Measurements from ENCODE around the gene MAPK11.

MAPK11 gene

GRCh38 chr22:50269970-50270665 is at the start of gene MAPK11:
MAPK11 (minus strand) TSS chr22:50270380; CDS start chr22:50270292, 88 bp downstream.
- CTCF ChIA-PET: interaction anchor here (1.4 kb wide), 1 partner anchor 256 kb away, joined by 3 read pairs; the partner anchor contains the start of gene SCO2

GRCh38 chr22:50319503-50319951 is 49.3 kb upstream of the MAPK11 start:
- TF ChIP-seq CTCF (IDR thresholded peaks at IDR 0.05; ENCODE audit: control extremely low read depth, extremely low read depth, low read depth, missing control alignments): no peak
- POLR2A ChIA-PET: no interaction called here
- DNase-seq (ENCODE audit: extremely low spot score): no peak
- CTCF ChIA-PET: interaction anchor here (1.8 to 11.2 kb wide), 2 partner anchors 23 to 43 kb away, joined by 6 to 96 read pairs; no protein-coding TSS in a partner anchor

More at GRCh38 chr22:50269970-50270665, at the start of gene MAPK11:
- DNase-seq (ENCODE audit: extremely low spot score): peak; percentile 78
- POLR2A ChIA-PET: no interaction called here
- no peak for TF ChIP-seq CTCF (IDR thresholded peaks at IDR 0.05; ENCODE audit: control extremely low read depth, extremely low read depth, low read depth, missing control alignments)

GRCh38 chr22:50318698-50319411 is 48.7 kb upstream of the MAPK11 start:
- no peak for TF ChIP-seq CTCF (IDR thresholded peaks at IDR 0.05; ENCODE audit: control extremely low read depth, extremely low read depth, low read depth, missing control alignments)
- POLR2A ChIA-PET: no interaction called here
- no peak for DNase-seq (ENCODE audit: extremely low spot score)
- CTCF ChIA-PET: interaction anchor here (3.0 to 11.2 kb wide), 2 partner anchors 8 to 43 kb away, joined by 16 to 96 read pairs; partner anchors contain the start of gene DENND6B

GRCh38 chr22:50318356-50318697 is 48.1 kb upstream of the MAPK11 start:
- no peak for TF ChIP-seq CTCF (IDR thresholded peaks at IDR 0.05; ENCODE audit: control extremely low read depth, extremely low read depth, low read depth, missing control alignments)
- ChIA-PET POLR2A (no interaction called here), CTCF (interaction anchor here (3.0 to 11.2 kb wide), 2 partner anchors 8 to 42 kb away, joined by 16 to 96 read pairs; partner anchors contain the start of gene DENND6B)
- DNase-seq (ENCODE audit: extremely low spot score): no peak

GRCh38 chr22:50317674-50318073 is 47.5 kb upstream of the MAPK11 start:
- ChIA-PET POLR2A (no interaction called here), CTCF (interaction anchor here (1.3 to 11.2 kb wide), 3 partner anchors 9 to 42 kb away, joined by 3 to 96 read pairs (median 16); partner anchors contain the start of gene DENND6B)
- DNase-seq (ENCODE audit: extremely low spot score): no peak
- no peak for TF ChIP-seq CTCF (IDR thresholded peaks at IDR 0.05; ENCODE audit: control extremely low read depth, extremely low read depth, low read depth, missing control alignments)

- no peak for TF ChIP-seq CTCF (IDR thresholded peaks at IDR 0.05; ENCODE audit: control extremely low read depth, extremely low read depth, low read depth, missing control alignments)
- no peak for DNase-seq (ENCODE audit: extremely low spot score)
- POLR2A ChIA-PET: no interaction called here
- CTCF ChIA-PET: interaction anchor here (1.3 to 11.2 kb wide), 3 partner anchors 10 to 41 kb away, joined by 3 to 96 read pairs (median 16); partner anchors contain the start of gene DENND6B
Observed at GRCh38 chr22:50317178-50317577, 47.0 kb upstream of the MAPK11 start.

Measured in GM10248 (cell line).